HG03060 (cell line): ENCODE results near the gene CA12.

ENCODE experiments used
- ATAC-seq: cut with Tn5 transposase; IDR thresholded peaks from one replicate; pipeline ENCODE4 v1.9.1; 2021; ENCODE audit warnings: low read depth, moderate number of reproducible peaks; ENCODE audit not compliant: unreplicated experiment

CA12 gene

DNA sequence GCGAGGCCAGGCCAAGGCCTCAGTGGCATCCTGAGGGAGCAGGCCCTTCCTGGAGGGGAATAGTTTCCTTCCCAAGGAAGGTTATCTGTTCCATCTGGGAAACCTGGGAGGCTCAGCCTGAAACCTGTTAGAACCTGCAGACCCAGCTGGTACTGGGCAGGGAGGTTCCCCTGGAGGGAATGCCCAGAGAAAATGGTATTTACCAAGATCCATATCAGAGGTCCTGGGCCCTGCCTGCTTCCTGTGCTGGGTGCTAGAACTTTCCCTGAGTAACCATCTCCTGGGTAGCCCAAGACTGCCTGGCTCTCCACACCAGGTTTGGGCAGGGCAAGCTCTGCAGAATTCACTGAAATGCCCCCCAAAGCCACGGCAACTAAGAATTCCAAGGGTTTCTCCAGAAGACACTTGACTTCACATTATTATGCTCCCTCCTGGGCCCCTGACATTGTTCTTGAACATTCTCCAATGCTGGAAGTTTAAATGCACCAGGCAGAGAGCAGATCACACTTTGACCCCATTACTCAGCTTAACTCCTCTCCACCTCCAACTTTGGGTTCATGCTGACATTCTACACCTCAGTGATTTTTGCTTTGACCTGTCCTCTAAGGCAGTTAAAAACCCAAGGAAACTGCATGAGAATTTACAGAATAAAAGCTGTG is 2.0 kb downstream of the CA12 start:
- no peak for ATAC-seq

DNA sequence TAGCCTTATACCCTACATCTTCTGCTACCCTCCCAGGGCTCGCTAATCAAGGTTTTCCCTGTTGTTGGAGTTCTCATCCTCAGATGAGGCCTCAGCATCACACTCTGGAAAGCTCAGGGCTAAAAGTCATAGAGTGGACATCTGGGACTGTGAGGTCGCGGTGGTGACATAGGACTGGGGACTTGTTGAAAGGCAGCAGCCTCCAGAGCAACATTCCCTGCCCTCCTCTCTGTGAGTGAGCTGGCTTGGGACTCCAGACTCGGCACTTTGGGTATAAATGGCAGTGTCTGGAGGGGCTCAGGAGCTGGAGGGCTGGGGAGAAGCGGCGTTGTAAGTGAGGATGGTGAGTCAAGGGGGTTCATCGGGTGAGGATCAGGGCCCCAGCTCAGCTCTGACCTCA is 2.7 kb downstream of the CA12 start:
- ATAC-seq, result no peak

DNA sequence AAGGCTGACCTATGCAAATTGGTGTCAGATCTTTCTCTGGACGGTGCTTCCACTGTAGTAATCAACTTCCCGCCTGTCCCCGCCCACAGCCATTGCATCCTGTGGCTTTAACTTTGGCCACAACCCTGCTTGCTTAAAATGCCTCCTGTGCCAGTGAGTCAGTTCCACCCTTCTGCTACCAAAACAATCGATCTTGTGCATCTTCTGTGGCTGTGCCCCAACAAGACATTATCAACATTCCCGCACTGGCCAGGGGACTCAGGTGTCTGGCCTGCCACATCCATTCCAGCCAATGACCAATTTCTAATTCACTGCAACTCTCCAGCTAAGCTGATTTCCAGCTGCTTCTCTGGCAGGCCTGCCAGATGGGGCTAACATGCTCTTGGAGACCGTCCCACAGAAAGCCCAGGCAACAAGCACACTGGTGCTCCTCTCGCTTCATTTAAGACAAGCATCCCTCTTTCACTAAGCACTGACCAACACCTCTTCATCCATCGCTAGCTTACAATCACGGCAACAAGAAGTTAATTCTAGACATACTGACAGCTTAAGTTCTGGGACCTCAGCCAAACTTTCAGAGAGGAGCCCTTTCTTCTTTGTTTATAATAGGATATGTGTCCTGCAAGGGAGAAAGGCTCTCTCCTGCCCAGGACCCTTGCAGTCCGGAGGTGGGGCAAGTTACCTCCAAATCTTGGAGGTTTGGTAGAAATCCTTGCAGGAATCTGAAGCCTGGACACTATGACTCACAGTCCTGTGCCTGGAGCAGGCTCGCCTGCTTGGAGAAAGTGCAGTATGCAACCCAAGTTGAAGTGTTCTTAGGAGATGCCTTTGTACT is 6.7 kb downstream of the CA12 start:
- no peak for ATAC-seq

DNA sequence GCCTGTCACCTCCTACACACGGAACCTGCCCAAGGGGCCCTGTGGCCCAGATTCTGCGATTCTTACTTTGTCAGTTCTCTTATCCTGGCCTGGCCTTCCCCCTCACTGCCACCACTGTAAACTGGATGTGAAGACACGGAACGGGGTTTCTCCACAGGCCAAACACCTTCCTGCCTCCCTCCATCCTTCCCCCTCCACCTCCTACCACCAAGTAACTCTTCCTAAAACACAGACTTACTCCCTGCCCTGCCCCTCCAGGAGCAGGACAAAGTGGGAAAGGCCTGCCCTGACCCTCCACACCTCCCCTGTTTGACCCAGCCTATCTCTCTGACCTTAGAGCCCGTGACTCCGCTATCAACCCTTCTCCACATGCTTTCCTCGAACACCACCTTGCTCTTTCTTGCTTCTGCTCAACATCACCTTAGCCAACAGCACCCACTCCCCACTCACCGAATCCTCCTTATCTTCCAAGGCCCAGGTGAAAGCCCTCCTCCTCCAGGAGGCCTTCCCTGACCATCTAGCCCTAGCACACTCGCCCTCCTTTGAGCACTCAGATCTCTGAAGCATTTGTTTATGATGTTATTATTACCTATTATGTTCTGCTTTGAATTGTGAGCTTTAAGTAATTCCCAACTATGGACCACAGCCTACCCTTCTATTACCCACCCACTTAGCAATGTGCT is 7.6 kb downstream of the CA12 start:
- no peak for ATAC-seq

DNA sequence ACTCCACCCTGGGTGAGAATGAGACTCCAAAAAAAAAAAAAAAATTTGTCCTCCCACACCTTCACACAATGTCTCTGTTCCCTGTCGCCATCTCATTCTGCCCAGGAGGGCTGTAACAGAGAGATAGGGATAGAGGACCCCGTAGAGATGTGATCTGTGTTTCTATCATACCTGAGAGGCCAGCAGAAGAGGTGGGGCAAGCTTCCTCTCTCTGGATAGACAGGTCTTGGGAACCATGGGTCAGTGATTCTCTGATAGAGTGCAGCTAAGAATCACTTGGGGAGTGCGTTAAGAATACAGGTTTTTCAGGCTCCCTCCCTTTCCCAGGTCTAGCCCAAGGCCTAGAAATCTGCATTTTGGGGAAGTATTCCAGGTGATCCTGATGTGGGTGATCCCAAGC is 8.3 kb downstream of the CA12 start:
- ATAC-seq, result no peak

DNA sequence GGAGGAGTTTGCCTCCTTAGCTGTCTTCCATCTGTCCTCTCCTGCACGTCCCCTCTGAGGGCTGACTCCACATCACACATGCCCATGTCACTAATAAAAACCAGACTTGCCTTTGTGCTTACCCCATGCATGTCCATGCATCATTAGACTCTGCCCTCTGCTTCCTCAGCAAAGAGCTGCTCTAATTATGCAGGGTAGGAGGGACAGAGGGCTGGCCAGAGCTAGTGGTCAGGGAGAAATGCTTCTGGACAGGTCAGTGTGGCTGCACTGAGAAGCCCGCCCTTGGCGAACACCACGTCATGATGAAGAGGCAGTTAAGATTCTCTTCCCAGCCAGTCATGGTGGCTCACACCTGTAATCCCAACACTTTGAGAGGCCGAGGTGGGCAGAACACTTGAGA is 8.9 kb downstream of the CA12 start:
- no peak for ATAC-seq

DNA sequence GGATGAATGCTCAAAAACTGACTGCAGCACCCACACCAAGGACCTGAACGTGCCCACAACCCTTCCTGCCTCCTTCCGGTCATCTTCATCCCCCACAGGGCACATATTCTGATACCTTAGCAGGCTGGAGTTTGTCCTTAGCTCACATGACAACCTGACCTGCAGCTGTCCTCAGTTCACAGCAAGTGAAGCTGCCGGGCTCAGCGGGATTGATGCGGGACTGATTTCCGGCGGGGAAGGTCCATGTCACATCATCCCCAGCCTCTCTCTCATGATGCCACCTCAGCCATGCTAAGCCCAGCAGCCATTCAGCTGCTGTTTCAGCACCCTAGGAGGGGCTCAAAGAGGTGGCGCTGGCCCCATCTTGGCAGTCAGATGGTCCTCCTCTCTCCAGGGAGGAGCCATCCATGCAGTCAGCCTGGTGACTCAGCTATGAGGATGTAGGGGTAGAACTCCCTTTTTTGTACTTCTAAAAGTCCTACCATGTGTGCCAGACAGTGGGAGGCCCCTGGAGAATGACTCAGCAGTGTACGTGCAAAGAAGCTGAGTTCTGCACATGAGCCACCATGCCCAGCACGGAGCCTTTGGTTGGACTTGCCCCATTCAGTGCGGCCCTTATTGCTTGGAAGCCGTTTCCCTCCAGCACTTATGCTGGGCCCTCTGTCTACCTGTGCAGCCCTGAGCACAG is 9.5 kb downstream of the CA12 start:
- no peak for ATAC-seq

DNA sequence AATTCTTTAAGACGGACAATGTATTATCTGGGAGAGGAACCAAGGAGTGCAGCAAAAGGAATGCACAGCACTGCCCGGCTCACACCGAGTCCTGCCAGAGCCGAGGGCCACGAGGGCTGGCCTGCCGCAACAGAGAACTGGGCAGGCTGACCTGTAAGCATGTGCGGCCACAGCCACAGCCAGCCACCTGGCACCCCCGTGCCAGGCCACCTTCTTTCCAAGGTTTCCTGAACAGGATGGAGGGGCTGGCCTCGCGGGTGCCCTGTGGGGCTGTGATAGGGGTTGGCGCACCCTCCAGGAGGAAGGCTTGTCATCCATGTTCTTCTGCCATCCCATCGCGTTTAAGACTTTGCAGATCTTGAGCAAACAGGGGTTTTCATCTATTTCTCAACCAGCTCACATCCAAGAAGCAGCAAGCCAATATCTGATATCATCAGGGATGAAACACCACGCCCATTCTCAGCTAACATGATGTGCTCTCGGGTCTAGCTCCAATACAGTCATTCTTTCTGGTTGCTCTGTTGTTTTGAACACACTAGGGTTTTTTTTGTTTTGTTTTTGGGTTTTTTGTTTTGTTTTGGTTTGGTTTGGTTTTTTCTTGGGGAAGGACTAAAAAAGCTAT is 10.2 kb downstream of the CA12 start:
- ATAC-seq, result no peak

DNA sequence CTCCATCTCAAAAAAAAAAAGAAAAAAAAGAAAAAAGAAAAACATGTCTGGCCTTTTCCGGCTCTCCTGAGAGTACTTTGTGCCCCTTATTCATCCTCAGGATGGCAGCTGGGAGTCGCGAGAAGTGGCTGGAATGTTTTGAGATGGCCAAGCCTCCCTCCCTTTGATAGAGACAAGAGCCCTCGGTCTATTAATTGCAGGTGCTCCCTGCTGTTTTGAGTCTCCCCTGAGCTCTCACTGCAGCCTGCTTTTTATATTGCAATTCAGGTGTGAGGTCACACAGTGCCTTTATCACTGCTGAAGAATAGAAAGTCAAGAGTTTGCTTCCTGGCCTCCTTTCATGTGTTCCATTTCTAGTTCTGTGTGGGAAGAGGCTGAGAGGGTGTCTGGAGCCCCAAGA is 10.9 kb downstream of the CA12 start:
- ATAC-seq, result no peak

DNA sequence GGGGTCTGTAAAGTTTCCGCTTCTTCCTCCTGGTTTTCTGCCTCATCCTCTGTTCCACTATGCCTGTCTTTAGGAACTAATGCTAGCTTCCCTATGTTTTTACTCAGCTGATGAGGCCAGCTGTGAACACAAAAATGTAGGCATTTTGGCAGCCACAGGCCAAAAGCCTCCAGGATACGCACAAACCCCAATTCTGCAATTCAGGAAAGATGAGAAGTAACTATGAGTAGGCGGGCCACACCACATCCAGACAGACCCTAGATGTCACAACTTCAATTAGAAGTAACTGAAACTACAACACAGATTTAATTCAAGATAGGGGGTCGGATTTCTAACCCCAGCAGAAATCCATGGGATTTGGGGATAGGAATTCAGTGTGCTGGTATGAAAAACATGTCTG is 11.9 kb downstream of the CA12 start:
- no peak for ATAC-seq

DNA sequence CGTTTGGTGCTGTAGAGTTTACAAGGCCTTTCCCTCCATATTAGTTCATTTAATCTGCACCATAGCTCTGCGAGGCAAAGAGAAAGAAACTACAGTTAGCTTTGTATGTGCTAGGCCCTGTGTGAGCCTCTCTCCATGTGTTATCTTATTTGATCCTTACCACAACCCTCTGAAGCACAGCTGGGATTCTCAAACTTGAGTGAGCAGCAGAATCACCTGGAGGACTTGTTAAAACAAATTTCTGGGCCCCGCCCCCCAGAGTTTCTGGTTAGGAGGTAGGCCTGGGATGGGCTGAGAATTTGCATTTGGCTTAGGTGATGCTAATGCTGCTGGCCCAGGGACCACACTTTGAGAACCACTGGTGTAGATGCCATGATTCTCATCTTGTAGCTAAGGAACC is 12.3 kb downstream of the CA12 start:
- ATAC-seq, result no peak

DNA sequence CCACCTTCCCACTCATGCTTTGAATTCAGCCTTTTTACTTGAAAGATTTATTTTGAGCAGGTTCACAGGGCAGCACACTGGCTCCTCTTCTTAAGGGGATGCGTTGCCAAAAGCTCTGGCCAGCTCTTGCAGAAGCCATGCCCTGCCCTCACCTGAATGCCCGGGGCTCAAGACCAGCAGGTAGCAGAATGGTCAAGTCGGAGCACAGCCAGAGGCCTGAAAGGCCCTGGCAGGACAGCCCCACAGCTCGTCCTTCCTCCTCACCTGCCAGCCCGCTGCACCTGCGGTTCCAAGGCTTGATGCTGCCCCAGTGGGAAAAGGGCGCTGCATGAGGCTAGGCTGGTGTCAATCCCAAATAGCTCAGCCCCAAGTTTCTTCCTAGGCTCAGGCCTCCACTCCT is 13.1 kb downstream of the CA12 start:
- ATAC-seq, result no peak

DNA sequence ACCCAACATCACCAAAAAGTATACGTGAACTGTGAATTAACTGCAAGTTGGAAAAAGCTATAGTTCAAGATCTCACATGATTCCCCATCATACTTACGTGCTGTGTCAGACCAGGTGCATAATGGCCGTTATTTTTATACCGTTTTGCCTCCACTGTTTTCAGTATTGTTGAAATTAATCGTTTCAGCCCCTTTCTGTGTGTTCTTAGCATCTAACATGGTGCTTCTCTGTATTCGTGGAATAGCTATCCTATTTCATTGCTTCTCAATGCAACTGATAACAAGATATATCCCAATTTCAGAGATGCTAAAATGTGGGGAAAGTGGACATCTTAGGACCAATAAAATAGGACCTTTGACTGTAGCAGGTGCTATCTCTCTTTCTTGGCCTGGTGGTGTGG is 13.7 kb downstream of the CA12 start:
- ATAC-seq, result no peak

DNA sequence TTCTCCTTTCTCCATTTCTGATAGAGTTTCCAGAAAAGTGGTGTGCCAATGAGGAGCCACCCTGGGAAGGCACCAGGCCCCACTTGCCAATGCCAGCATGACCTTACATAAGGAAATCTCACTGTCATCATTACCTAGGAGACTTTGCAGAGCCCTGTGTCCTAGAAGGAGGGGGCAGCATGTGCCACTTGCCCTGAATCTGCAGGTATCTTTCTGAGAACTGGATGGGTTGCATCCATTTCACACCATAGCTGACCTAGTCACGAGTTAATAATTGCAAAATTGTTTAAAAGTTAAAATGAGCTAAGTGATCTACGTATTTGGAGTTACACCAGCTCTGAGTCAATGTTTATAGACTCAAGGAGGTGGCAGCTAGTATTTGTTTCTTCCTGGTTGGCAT is 14.3 kb downstream of the CA12 start:
- ATAC-seq, result no peak

DNA sequence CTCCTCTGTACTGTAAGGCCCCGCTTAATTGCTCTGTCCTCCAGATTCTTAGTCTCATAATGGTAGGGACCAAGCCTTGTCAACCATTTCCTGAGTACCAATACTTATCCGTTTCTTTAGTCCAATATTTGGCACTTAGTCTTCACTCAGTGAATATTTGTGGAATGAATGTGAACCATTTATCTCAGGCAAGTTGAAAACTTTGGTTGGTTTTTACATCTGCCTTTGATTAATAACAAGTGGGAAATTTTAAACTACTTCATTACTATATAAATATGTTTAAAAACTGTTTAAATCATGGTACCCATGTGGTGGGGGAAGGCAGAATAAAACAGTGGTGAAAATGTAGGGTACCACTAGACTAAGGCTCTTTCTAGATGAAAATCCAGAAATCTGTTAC is 15.2 kb downstream of the CA12 start:
- no peak for ATAC-seq

DNA sequence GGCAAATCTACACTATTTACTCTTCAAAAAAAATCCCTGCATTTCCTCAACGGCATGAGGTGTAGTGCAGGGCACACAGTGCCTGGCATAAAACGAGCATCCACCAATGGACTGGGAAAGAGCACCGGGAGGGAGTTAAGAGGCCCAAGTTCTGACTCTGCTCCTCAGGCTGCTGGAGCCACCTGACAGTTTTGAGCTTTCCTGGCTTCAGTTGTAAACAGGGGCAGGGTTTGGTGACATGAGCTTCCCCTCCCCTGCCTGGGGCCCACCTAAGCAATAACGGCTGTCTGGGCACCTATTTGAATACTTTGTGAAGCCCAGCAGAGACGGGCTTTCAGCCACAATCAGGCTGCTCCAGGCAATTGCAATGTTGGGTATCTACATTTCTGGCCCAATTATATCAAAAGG is 16.4 kb downstream of the CA12 start:
- no peak for ATAC-seq

DNA sequence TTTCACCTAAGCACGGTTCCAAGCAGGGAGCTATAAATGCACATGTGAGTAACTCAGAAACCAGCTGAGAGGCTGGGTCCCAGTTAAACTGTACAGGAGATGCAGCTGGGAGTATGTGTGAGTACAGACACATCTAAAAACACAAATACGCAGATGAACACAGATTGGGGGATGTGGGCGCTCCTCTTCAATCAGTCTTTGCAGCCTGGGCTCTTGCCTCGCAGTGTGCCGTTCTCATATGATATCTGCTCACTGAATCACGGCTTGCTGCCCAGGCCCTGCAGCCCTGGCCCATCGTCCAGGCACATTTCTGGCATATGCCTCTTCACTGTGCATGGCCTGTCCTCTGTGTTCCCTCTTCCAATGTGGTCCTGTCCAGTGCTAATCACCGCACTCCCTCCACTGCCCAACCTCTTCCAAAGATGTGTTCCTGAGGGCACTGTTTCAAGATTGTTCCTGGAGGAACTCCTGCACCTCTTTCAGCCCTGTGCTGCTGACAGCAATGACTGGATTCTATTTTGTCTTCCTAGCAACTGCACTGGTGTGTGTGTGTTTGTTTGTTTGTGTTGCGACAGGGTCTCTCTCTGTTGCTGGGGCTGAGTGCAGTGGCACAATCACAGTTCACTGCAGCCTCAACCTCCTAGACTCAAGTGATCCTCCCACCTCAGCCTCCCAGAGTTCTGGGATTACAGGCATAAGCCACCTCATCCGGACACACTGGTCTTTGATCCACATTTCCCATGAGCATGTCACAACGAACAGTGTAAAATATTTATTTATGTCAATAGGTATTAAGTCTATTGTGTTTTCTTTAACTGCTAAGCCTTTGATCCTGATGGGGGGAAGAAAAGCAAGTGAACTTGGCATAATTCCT is 17.0 kb downstream of the CA12 start:
- ATAC-seq, result no peak

DNA sequence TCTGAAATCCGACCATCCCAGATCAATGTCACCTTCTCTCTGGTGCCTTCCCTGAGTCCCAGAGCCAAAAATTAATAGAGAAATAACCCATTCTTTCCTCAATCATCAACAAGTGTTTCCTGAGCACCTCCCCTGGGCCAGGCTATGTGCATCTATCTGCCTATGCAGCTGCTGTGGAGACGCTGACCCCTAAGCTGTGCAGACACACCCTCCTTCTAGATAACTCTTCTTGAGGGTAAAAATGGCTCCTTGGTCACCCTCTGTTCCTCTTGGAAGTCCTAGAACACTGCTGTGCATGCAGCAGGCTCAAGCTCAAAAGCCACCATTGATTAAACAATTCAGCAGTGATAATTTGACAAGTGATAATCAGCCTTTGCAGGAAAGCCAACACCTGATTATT is 18.4 kb downstream of the CA12 start:
- no peak for ATAC-seq

DNA sequence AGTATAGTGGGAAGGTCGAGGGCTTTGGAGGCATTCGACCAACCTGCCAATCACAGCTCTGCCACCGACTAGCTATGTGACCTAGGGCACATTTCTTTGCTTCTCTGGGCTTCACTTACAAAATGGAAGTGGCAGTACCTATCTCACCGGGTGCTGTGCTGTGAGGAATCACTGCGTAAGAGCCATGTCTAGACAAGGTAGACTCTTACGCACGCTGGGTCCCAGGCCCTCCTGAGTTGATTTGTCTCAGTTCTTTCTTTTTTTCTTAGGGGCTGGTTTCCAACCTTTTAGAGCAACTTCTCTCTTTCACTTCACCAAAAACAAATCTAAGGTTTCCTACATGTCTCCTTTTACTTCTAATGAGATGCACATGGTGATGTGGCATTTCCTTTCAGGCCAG is 18.8 kb downstream of the CA12 start:
- ATAC-seq, result no peak

DNA sequence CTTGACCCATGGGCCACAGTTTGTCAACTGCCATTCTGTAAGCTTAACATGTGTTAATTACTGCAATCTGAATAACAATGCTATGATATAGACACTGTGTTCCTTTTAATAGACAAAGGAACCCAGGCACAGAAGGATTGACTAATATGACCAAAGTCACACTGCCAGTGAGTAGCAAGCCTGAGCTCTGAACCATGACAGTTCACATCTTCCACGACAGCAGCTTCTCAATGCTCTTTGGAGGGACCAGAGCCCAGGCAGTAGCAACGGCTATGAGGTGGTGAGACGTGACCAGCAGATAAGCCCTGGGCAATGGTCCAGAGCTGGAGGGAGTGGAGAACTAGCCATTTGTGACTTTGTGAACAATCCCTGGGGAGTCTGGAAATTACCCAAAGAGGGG is 19.4 kb downstream of the CA12 start:
- no peak for ATAC-seq
